Measurements from ENCODE around the gene DDX3Y. TPM values are rescaled to one million over a fixed set of nuclear protein-coding genes. Genes with fewer than 3 reads are reported as not detected.

Gene DDX3Y
- total and polyA plus RNA-seq, 10 of the 15 experiments (the other 5 are each of a cell fraction or from before 2014, with no cell fraction given), result 0.03 to 0.21 TPM; not detected in 8

- ChIA-PET RAD21 (ENCODE audit: unreplicated experiment) (no interaction called here), POLR2A (no interaction called here), CTCF (no interaction called here), SMC1A (ENCODE audit: uncharacterized antibody, unreplicated experiment) (no interaction called here)
- H3K79me2 ChIP-seq (ENCODE audit: control insufficient read depth, insufficient read depth, low read length), result no peaks in the 10 kb centered on the region
- TF ChIP-seq MYC (IDR thresholded peaks at IDR 0.05; ENCODE audit: insufficient read depth, insufficient read length, insufficient replicate concordance, low read length, severe bottlenecking), result no peak
- H3K27ac ChIP-seq (ENCODE audit: control insufficient read depth, insufficient read depth), result no peak overlapping the region
- no peak overlapping the region for H3K4me2 ChIP-seq (ENCODE audit: control insufficient read depth, insufficient read depth)
- BruUV-seq (replicated peaks), result no TSS peak
- WGBS (ENCODE audit: insufficient coverage, insufficient replicate concordance, low lambda C conversion rate, missing lambda C conversion rate), result no CpG with 5 or more reads among the region's 15 CpGs
- H3K27me3 ChIP-seq (replicated peaks in 1 of 2; ENCODE audit: control insufficient read depth in 2 of 2, insufficient read depth in 2 of 2, low read length in 1 of 2), result no peaks in the 10 kb centered on the region
- no peaks in the 10 kb centered on the region for H3K4me1 ChIP-seq (ENCODE audit: control insufficient read depth, insufficient read depth, low read length)
- no peaks in the 10 kb centered on the region for H4K20me1 ChIP-seq (ENCODE audit: control insufficient read depth, insufficient read depth)
- no peaks in the 10 kb centered on the region for H3K9me3 ChIP-seq (replicated peaks; ENCODE audit: control insufficient read depth, insufficient read depth, low read length)
- DNase-seq (ENCODE audit: low read depth, low spot score) (no peak), FAIRE-seq (no peak), ATAC-seq (no peak)
- no peak overlapping the region for H3K4me3 ChIP-seq
- no peaks in the 10 kb centered on the region for H3K36me3 ChIP-seq (ENCODE audit: control insufficient read depth in 2 of 2, insufficient read depth in 2 of 2, low read length in 1 of 2)
- in situ Hi-C loops (cut with MboI), result no loop called here
- H2AFZ ChIP-seq (ENCODE audit: control insufficient read depth, low read depth, low read length), result no peak overlapping the region
- H3K9ac ChIP-seq (ENCODE audit: control insufficient read depth, insufficient read depth, low read length), result no peak overlapping the region
- intact Hi-C loops (cut with micrococcal nuclease; ENCODE audit: unreplicated experiment), result no loop called here
These were observed 1.2 kb downstream of the DDX3Y start for GRCh38 chrY:12905895-12906294.

GRCh38 chrY:12913541-12913940 is 8.9 kb downstream of the DDX3Y start:
- POLR2A ChIA-PET, result no interaction called here
- in situ Hi-C loops (cut with MboI) (no loop called here), intact Hi-C loops (cut with micrococcal nuclease; ENCODE audit: unreplicated experiment) (no loop called here)
- H3K36me3 ChIP-seq (ENCODE audit: control insufficient read depth in 2 of 2, insufficient read depth in 2 of 2, low read length in 1 of 2), result no peaks in the 10 kb centered on the region
- no peaks in the 10 kb centered on the region for H3K9me3 ChIP-seq (replicated peaks; ENCODE audit: control insufficient read depth, insufficient read depth, low read length)
- H3K27ac ChIP-seq (ENCODE audit: control insufficient read depth, insufficient read depth), result no peak overlapping the region
- no peak overlapping the region for H3K4me3 ChIP-seq
- FAIRE-seq (no peak), DNase-seq (ENCODE audit: low read depth, low spot score) (no peak), ATAC-seq (no peak)
- no peak overlapping the region for H2AFZ ChIP-seq (ENCODE audit: control insufficient read depth, low read depth, low read length)
- WGBS (ENCODE audit: insufficient coverage, insufficient replicate concordance, low lambda C conversion rate, missing lambda C conversion rate), result no CpG with 5 or more reads among the region's 4 CpGs
- CTCF ChIA-PET, result no interaction called here
- RAD21 ChIA-PET (ENCODE audit: unreplicated experiment), result no interaction called here
- no peak for TF ChIP-seq LARP7 (IDR thresholded peaks at IDR 0.05)
- TF ChIP-seq RELA (IDR thresholded peaks at IDR 0.05; ENCODE audit: borderline replicate concordance, partially characterized antibody), result no peak
- BruUV-seq (replicated peaks), result no TSS peak
- no peak overlapping the region for H3K4me2 ChIP-seq (ENCODE audit: control insufficient read depth, insufficient read depth)
- no peaks in the 10 kb centered on the region for H4K20me1 ChIP-seq (ENCODE audit: control insufficient read depth, insufficient read depth)
- SMC1A ChIA-PET (ENCODE audit: uncharacterized antibody, unreplicated experiment), result no interaction called here
- no peaks in the 10 kb centered on the region for H3K27me3 ChIP-seq (replicated peaks in 1 of 2; ENCODE audit: control insufficient read depth in 2 of 2, insufficient read depth in 2 of 2, low read length in 1 of 2)
- H3K79me2 ChIP-seq (ENCODE audit: control insufficient read depth, insufficient read depth, low read length), result no peaks in the 10 kb centered on the region
- H3K4me1 ChIP-seq (ENCODE audit: control insufficient read depth, insufficient read depth, low read length), result no peaks in the 10 kb centered on the region
- no peak overlapping the region for H3K9ac ChIP-seq (ENCODE audit: control insufficient read depth, insufficient read depth, low read length)

Data from GM12878 (cell line).